OCI-LY3 (cell line): ENCODE measurements around the gene COL27A1.

Source experiments
- H2AFZ ChIP-seq: fragments of 200-600, 300-600 bp; shearing (Covaris generic); 2 replicates; pipeline ENCODE4 v1.6.0; 2014; ENCODE audit warnings: antibody characterized with exemption, low read depth, low read length
- H3K27ac ChIP-seq: fragments of 200-600, 300-600 bp; sonication (generic); 2 replicates; pipeline ENCODE4 v1.5.1; 2014; ENCODE audit warnings: mild to moderate bottlenecking, low read length, moderate library complexity, mixed read lengths
- H3K27me3 ChIP-seq: fragments of 200-600, 300-600 bp; sonication (generic); 2 replicates; pipeline ENCODE4 v1.6.1; 2014; ENCODE audit warnings: low read depth, low read length, mixed read lengths
- H3K36me3 ChIP-seq: fragments of 200-600, 300-600 bp; sonication (generic); replicated peaks from 2 replicates; pipeline ENCODE3; 2014; ENCODE audit warnings: low read depth, low read length, mixed read lengths
- H3K4me1 ChIP-seq: fragments of 300-600, 200-600 bp; sonication (generic); 2 replicates; pipeline ENCODE4 v1.6.1; 2014; ENCODE audit warnings: low read length, mixed read lengths
- H3K4me2 ChIP-seq: fragments of 200-600, 300-600 bp; sonication (generic); 2 replicates; pipeline ENCODE4 v1.6.1; 2014; ENCODE audit warnings: low read length, mixed read lengths
- H3K4me3 ChIP-seq: fragments of 300-600, 200-600 bp; sonication (generic); 2 replicates; pipeline ENCODE4 v1.5.1; 2014; ENCODE audit warnings: antibody characterized with exemption, mild to moderate bottlenecking, low read length, moderate library complexity
- H3K79me2 ChIP-seq: fragments of 300-600, 200-600 bp; shearing (Covaris generic); 2 replicates; pipeline ENCODE4 v1.6.1; 2014; ENCODE audit warnings: mild to moderate bottlenecking, low read length, mixed read lengths
- H3K9ac ChIP-seq: fragments of 300-600, 200-600 bp; shearing (Covaris generic); 2 replicates; pipeline ENCODE4 v1.6.0; 2014; ENCODE audit warnings: mild to moderate bottlenecking, low read length, moderate library complexity
- H3K9me3 ChIP-seq: fragments of 200-600, 300-600 bp; shearing (Covaris generic); 2 replicates; pipeline ENCODE4 v1.6.1; 2014; ENCODE audit warnings: low read length, mixed read lengths; ENCODE audit not compliant: insufficient read depth
- H4K20me1 ChIP-seq: fragments of 200-600, 300-600 bp; sonication (generic); 2 replicates; pipeline ENCODE4 v1.6.1; 2016; ENCODE audit warnings: low read length, mixed read lengths; ENCODE audit not compliant: insufficient read depth
- EZH2phosphoT487 ChIP-seq: fragments of 200-600 bp; shearing (Covaris generic); IDR thresholded peaks from 2 replicates; pipeline ENCODE4 v1.6.1; 2018; ENCODE audit warnings: antibody characterized with exemption, mixed run types, low read depth
- TF ChIP-seq, protein P1 (sequence below): fragments of 200-600, 300-600 bp; sonication (generic); IDR thresholded peaks from 2 replicates; pipeline ENCODE4 v1.5.1; 2014; ENCODE audit warnings: antibody characterized with exemption, low read length, low read depth

Gene COL27A1

DNA sequence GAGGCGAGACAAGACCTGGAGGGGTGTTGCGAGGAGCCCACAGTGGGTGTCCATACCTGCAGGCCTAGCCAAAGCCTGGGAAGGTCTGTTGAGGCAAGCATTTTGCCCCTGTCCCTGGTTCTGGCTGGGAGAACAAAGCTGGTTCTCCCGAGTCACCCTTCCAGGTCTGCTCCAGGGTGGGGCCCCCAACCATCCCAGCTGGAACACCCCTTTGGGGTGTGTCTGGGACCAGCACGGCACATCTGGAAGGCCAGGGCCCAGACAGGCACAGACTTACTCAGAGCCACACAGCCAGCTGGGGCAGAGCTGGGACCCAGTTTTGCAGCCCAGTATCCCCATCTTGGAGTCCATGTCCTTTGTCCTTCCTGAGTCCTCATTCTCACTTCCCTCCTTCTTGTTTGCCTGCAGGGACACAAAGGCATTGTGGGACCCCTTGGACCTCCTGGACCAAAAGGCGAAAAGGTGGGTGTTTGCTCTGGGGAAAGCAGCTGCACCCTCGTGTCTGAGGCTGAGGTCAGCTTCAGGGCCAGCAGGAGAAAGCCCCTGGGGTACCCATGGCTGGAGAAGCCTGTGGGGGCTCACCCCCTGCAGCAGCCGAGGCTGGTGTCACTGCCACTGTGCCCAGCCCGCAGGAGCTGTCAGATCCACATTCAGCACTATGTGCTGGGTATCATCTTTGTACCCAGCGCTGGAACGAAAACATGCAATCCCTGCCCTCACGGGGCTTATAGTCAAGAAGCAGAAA lies 129.2 kb downstream of the COL27A1 start:
- Histone ChIP-seq H3K27me3 (no peaks in the 10 kb centered on the region), H3K4me1 (no peaks in the 10 kb centered on the region), H3K9me3 (no peaks in the 10 kb centered on the region), H3K36me3 (no peaks in the 10 kb centered on the region), H3K4me2 (no peak overlapping the region), H3K4me3 (no peak overlapping the region), H3K27ac (no peak overlapping the region), H4K20me1 (no peaks in the 10 kb centered on the region), H3K9ac (no peak overlapping the region), H3K79me2 (no peaks in the 10 kb centered on the region), H2AFZ (no peak overlapping the region)
- TF ChIP-seq, protein P1, sequence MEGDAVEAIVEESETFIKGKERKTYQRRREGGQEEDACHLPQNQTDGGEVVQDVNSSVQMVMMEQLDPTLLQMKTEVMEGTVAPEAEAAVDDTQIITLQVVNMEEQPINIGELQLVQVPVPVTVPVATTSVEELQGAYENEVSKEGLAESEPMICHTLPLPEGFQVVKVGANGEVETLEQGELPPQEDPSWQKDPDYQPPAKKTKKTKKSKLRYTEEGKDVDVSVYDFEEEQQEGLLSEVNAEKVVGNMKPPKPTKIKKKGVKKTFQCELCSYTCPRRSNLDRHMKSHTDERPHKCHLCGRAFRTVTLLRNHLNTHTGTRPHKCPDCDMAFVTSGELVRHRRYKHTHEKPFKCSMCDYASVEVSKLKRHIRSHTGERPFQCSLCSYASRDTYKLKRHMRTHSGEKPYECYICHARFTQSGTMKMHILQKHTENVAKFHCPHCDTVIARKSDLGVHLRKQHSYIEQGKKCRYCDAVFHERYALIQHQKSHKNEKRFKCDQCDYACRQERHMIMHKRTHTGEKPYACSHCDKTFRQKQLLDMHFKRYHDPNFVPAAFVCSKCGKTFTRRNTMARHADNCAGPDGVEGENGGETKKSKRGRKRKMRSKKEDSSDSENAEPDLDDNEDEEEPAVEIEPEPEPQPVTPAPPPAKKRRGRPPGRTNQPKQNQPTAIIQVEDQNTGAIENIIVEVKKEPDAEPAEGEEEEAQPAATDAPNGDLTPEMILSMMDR = no peak
- TF ChIP-seq EZH2phosphoT487 = no peak

DNA sequence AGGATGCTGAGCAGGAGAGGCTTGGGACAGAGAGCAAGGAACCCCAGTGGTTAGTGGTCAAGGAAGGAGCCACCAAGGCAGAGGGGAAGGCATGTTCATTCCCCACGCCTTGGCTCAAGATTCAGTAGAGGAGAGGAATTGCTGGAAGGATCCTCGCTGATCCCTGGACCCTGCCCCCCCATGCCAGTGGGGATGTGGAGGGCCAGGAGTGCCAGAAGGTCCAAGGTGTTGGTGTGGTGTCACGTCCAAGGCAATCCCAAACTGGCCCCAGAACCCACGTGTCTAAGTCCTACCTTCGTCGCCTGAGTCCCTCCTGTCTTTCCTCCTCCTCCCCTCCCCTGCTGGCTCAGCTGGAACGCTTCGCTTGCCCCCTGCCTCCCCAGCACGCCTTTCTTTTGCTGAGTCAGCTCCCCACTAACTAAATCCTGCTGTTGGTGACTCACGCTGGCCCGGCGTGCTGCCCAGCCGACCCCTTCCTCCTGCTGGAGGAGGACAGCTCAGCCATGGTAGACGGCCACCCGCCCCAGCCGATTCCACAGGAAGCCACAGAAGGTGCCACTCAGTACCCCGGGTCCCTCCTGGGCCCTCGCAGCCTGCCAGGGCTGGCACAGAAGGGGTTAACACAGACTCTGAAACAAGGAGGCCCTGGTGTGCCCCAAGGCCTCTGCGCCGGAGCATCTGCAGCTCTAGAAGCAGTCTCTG lies 130.0 kb downstream of the COL27A1 start:
- no peaks in the 10 kb centered on the region for H3K36me3 ChIP-seq
- no peaks in the 10 kb centered on the region for H4K20me1 ChIP-seq
- H2AFZ ChIP-seq = no peak overlapping the region
- H3K9ac ChIP-seq = no peak overlapping the region
- TF ChIP-seq, protein P1 = no peak
- TF ChIP-seq EZH2phosphoT487 = no peak
- no peak overlapping the region for H3K27ac ChIP-seq
- H3K9me3 ChIP-seq = no peaks in the 10 kb centered on the region
- H3K4me3 ChIP-seq = no peak overlapping the region
- H3K79me2 ChIP-seq = no peaks in the 10 kb centered on the region
- no peaks in the 10 kb centered on the region for H3K4me1 ChIP-seq
- H3K4me2 ChIP-seq = no peak overlapping the region
- no peaks in the 10 kb centered on the region for H3K27me3 ChIP-seq

DNA sequence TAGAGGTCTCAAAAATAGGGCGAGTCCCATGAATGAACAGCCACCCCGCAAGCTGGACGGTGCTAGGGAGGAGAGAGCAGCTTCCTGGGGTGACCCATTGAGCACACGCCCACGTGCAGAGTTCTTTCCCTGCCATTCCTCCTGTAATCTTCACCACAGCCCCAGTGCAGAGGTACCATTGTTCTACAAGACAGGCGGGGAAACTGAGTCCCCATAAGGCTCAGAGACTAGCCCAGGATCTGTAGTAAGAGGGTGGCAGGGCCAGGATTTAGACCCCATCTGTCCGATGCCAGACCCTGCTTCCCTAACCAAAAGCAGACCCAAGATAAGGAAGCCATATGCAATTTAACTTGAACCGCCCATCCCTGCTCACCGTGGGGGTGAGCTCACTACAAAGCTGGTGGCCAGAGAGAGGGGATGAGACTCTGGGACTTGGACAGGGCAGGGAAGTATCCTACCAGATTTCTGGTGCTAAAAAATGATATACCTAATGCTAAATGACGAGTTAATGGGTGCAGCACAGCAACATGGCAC lies 130.9 kb downstream of the COL27A1 start:
- no peaks in the 10 kb centered on the region for H3K36me3 ChIP-seq
- no peak overlapping the region for H3K4me3 ChIP-seq
- H4K20me1 ChIP-seq = no peaks in the 10 kb centered on the region
- H3K27ac ChIP-seq = no peak overlapping the region
- no peak overlapping the region for H3K4me2 ChIP-seq
- no peaks in the 10 kb centered on the region for H3K4me1 ChIP-seq
- no peaks in the 10 kb centered on the region for H3K79me2 ChIP-seq
- no peak for TF ChIP-seq EZH2phosphoT487
- TF ChIP-seq, protein P1 = no peak
- H3K9ac ChIP-seq = no peak overlapping the region
- no peaks in the 10 kb centered on the region for H3K27me3 ChIP-seq
- H3K9me3 ChIP-seq = no peaks in the 10 kb centered on the region
- H2AFZ ChIP-seq = no peak overlapping the region

DNA sequence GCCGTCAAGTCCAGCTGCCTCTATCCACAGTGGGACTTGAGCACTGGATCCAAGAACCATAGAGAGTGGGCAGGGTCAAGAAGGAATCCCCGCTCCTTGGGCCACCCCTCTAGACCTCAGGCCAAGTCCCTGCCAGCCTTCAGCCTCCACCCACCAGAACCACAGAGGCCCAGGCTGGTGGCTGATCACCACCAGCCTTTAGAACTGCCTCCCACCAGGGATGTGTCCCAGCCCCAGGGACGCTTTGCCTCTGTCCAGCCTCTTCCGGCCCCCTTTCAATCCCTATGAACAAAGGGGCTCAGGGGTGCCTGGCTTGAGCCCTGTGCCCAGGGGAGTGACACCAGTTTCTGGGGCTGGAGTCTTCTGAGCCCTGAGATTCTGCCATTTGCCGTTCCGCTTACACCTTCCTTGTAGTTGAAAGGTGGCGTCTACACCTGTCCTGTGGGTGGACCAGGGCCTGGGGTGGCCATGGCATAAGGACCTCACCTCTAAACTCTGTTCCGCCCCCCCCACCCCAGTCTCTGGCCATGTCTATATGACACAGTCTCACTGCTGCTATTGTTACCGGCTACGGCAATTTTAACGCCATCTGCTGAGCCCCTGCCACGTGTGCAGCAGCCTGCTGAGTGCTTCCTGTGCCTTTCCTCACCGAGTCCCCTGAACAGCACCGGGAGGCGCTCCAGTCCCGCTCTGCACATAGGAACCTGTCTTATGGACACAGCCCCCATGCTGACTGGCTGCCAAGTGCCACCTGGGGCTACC lies 131.8 kb downstream of the COL27A1 start:
- no peak overlapping the region for H3K4me3 ChIP-seq
- H3K27me3 ChIP-seq = 0 out of 2 replicates have a peak, but pooled peaks cover 3% of the 10 kb centered on the region
- H2AFZ ChIP-seq = no peak overlapping the region
- H3K79me2 ChIP-seq = no peaks in the 10 kb centered on the region
- no peak overlapping the region for H3K27ac ChIP-seq
- no peaks in the 10 kb centered on the region for H3K36me3 ChIP-seq
- no peaks in the 10 kb centered on the region for H3K9me3 ChIP-seq
- TF ChIP-seq, protein P1 = no peak
- no peak for TF ChIP-seq EZH2phosphoT487
- H4K20me1 ChIP-seq = no peaks in the 10 kb centered on the region
- H3K9ac ChIP-seq = no peak overlapping the region
- no peaks in the 10 kb centered on the region for H3K4me1 ChIP-seq
- no peak overlapping the region for H3K4me2 ChIP-seq
